ENCODE results near the gene GALR3.

Gene GALR3

GRCh38 chr22:37865510-37865909 lies 42.3 kb downstream of the GALR3 start:
- DNase-seq (ENCODE audit: low read depth, low spot score) = no peak

GRCh38 chr22:37870273-37870672 lies 47.1 kb downstream of the GALR3 start:
- DNase-seq (ENCODE audit: low read depth, low spot score) = no peak
